ENCODE measurements around the gene INTS3.

DNA sequence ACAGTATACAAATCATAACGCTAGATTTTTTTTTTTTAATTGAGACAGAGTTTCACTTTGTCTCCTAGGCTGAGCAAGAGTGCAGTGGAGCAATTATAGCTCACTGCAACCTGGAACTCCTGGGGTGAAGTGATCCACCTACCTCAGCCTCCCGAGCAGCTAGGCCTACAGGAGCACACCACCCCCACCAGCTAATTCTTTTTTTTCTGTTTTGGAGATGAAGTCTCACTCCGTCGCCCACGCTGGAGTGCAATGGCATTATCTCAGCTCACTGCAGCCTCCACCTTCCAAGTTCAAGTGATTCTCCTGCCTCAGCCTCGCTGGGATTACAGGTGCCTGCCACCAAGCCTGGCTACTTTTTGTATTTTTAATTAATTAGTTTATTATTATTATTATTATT, 28.1 kb upstream of the INTS3 start:
- TF ChIP-seq, protein P1, sequence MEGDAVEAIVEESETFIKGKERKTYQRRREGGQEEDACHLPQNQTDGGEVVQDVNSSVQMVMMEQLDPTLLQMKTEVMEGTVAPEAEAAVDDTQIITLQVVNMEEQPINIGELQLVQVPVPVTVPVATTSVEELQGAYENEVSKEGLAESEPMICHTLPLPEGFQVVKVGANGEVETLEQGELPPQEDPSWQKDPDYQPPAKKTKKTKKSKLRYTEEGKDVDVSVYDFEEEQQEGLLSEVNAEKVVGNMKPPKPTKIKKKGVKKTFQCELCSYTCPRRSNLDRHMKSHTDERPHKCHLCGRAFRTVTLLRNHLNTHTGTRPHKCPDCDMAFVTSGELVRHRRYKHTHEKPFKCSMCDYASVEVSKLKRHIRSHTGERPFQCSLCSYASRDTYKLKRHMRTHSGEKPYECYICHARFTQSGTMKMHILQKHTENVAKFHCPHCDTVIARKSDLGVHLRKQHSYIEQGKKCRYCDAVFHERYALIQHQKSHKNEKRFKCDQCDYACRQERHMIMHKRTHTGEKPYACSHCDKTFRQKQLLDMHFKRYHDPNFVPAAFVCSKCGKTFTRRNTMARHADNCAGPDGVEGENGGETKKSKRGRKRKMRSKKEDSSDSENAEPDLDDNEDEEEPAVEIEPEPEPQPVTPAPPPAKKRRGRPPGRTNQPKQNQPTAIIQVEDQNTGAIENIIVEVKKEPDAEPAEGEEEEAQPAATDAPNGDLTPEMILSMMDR (conservative IDR thresholded peaks at IDR 0.05; ENCODE audit: low read depth, low read length): no peak
- no peak for TF ChIP-seq EZH2 (IDR thresholded peaks at IDR 0.05; ENCODE audit: borderline replicate concordance, low read depth, low read length, poor library complexity, severe bottlenecking)

Measured in A673 (cell line).